ENCODE data around the gene STK32B. TPM values are rescaled to one million over a fixed set of nuclear protein-coding genes. Genes with fewer than 3 reads are reported as not detected.

STK32B gene
- total and polyA plus RNA-seq, 7 donors, result 0.14 to 0.73 (median 0.52) TPM

DNA sequence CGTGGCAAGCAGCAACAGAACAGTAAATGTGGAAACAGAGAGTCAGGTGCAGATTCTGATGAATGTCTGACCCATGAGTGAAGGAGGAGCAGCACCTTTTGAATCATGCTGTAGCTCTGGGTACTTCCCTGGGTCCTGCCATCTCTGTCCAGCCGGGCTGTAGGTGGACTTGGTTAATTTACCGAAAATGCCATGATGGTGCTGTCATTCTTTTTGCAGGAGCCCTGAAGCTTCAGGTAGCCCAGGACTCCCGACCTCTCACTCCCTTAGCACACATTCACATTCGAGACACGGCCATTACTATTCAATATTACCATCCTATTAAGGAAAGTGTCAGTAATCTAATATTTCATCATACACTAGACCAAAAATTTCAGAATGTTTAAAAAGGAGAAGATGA lies 320.9 kb downstream of the STK32B start:
- H3K9me3 ChIP-seq, result no peaks in the 10 kb centered on the region
- no peak for ATAC-seq
- no peak overlapping the region for H3K4me3 ChIP-seq
- TF ChIP-seq, protein P1, sequence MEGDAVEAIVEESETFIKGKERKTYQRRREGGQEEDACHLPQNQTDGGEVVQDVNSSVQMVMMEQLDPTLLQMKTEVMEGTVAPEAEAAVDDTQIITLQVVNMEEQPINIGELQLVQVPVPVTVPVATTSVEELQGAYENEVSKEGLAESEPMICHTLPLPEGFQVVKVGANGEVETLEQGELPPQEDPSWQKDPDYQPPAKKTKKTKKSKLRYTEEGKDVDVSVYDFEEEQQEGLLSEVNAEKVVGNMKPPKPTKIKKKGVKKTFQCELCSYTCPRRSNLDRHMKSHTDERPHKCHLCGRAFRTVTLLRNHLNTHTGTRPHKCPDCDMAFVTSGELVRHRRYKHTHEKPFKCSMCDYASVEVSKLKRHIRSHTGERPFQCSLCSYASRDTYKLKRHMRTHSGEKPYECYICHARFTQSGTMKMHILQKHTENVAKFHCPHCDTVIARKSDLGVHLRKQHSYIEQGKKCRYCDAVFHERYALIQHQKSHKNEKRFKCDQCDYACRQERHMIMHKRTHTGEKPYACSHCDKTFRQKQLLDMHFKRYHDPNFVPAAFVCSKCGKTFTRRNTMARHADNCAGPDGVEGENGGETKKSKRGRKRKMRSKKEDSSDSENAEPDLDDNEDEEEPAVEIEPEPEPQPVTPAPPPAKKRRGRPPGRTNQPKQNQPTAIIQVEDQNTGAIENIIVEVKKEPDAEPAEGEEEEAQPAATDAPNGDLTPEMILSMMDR (IDR thresholded peaks at IDR 0.05), result no peak
- no peak for DNase-seq
- no peaks in the 10 kb centered on the region for H3K27me3 ChIP-seq (ENCODE audit: insufficient read depth in 3 of 3, low read length in 2 of 3)
- no peak overlapping the region for H3K27ac ChIP-seq
- H3K4me1 ChIP-seq, result no peaks in the 10 kb centered on the region
- 72 to 78% (median 77%) methylated on average over 6 of the region's 6 CpGs for WGBS, 3 donors
- intact Hi-C loops (cut with DNase I), result no loop called here
- H3K36me3 ChIP-seq (ENCODE audit: insufficient read depth in 1 of 2, low read depth in 1 of 2), result no peaks in the 10 kb centered on the region

DNA sequence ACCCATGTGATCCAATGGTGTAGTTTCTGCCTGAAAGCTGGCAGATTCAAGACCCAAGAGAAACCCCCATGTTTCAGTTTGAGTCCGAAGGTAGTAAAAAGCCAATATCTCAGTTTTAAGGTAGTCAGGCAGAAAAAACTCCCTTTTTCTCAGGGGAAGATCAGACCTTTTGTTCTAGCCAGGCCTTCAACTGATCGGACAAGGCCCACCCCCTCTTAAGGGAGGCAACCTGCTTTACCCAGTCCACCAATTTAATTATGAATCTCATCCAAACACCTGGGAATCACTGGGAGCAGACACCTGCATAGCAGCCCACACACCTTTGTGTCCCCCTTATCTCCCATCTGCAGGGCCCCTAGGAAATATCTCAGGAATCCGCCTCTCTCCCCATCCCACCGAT lies 322.0 kb downstream of the STK32B start:
- WGBS, 3 donors, result 92 to 97% (median 93%) methylated on average over 4 of the region's 4 CpGs
- H3K27me3 ChIP-seq (ENCODE audit: insufficient read depth in 3 of 3, low read length in 2 of 3), result no peaks in the 10 kb centered on the region
- intact Hi-C loops (cut with DNase I), result no loop called here

DNA sequence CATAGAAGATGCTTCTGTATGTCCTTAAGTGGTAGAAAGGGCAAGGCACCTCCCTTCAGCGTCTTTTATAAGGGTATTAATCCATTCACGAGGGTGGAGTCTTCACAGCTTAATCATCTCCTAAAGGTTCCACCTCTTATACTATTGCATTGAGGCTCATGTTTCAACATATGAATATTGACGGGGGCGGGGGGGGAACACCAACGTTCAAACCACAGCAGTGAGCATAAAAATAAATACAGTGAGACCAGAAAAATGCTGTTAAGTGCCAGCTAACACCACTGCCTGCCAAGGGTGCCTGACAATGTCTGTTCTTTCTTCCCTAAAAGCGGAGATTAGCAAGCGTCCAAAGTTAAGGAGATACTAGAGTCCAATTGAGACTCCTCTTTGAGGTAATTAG lies 323.3 kb downstream of the STK32B start:
- Histone ChIP-seq H3K27ac (no peak overlapping the region), H3K27me3 (ENCODE audit: insufficient read depth in 3 of 3, low read length in 2 of 3) (no peaks in the 10 kb centered on the region), H3K4me1 (no peaks in the 10 kb centered on the region), H3K4me3 (no peak overlapping the region), H3K9me3 (no peaks in the 10 kb centered on the region), H3K36me3 (ENCODE audit: insufficient read depth in 1 of 2, low read depth in 1 of 2) (no peaks in the 10 kb centered on the region)
- intact Hi-C loops (cut with DNase I), result no loop called here
- WGBS, 3 donors, result 52 to 66% (median 53%) methylated on average over 7 of the region's 7 CpGs
- DNase-seq, result no peak
- TF ChIP-seq, protein P1 (IDR thresholded peaks at IDR 0.05), result no peak
- no peak for ATAC-seq

More for the DNA sequence above, 322.0 kb downstream of the STK32B start:
- no peak overlapping the region for H3K27ac ChIP-seq
- H3K4me1 ChIP-seq, result no peaks in the 10 kb centered on the region
- TF ChIP-seq, protein P1 (IDR thresholded peaks at IDR 0.05), result no peak
- no peaks in the 10 kb centered on the region for H3K36me3 ChIP-seq (ENCODE audit: insufficient read depth in 1 of 2, low read depth in 1 of 2)
- no peaks in the 10 kb centered on the region for H3K9me3 ChIP-seq
- H3K4me3 ChIP-seq, result no peak overlapping the region
- DNase-seq, result no peak
- ATAC-seq, result no peak

DNA sequence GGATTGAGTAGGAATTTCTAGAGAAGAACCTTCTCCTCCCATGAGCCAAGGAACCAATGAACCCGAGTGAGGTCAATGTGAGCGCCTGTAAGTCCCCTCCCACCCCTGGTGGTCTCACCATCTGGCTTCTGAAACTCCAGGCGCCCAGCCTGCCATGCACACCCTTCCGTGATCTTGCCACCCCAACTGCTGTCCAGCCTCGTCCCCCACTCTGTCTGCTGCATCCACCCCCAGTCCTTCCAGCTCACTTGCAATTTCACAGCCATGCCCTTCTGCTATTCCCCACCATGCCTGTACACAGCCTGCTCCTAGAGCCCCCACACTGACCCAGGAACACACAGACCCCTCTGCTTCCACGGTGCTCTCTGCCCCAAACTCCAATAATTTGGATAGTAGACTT lies 323.7 kb downstream of the STK32B start:
- Histone ChIP-seq H3K4me3 (no peak overlapping the region), H3K27ac (no peak overlapping the region), H3K4me1 (no peaks in the 10 kb centered on the region), H3K27me3 (ENCODE audit: insufficient read depth in 3 of 3, low read length in 2 of 3) (no peaks in the 10 kb centered on the region), H3K36me3 (ENCODE audit: insufficient read depth in 1 of 2, low read depth in 1 of 2) (no peaks in the 10 kb centered on the region), H3K9me3 (no peaks in the 10 kb centered on the region)
- no peak for DNase-seq
- 53 to 68% (median 60%) methylated on average over 6 of the region's 6 CpGs for WGBS, 3 donors
- intact Hi-C loops (cut with DNase I), result no loop called here
- TF ChIP-seq, protein P1 (IDR thresholded peaks at IDR 0.05), result no peak
- ATAC-seq, result no peak

DNA sequence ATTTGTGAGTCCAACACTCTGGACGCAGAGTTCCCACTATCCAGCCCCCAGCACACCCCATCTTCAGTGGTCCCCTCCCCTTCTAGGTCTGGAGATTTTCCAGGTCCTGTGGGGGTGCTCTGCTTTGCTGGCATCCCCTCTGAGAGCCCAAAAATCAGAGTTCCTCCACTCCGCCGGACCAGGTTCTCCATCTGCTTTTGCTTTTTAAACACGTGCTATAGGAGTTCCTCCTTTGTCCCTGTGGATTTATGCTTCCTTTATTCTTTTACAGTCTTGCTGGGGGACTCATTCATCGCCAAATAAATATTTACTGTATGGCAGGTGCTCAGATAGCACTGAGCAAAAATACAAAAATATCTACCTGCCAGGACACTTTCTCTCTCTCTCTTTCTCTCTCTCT lies 324.7 kb downstream of the STK32B start:
- TF ChIP-seq, protein P1 (IDR thresholded peaks at IDR 0.05), result no peak
- Histone ChIP-seq H3K4me3 (no peak overlapping the region), H3K27me3 (ENCODE audit: insufficient read depth in 3 of 3, low read length in 2 of 3) (no peaks in the 10 kb centered on the region), H3K27ac (no peak overlapping the region), H3K4me1 (no peaks in the 10 kb centered on the region), H3K36me3 (ENCODE audit: insufficient read depth in 1 of 2, low read depth in 1 of 2) (no peaks in the 10 kb centered on the region), H3K9me3 (no peaks in the 10 kb centered on the region)
- intact Hi-C loops (cut with DNase I), result no loop called here
- DNase-seq, result no peak
- 70 to 78% (median 72%) methylated on average over 5 of the region's 5 CpGs for WGBS, 3 donors
- no peak for ATAC-seq

Data from psoas muscle (tissue), 8 donors.